ENCODE data around the gene FIBIN.
A peak's percentile ranks its signal among the peaks of the same experiment; 100 is the strongest.

FIBIN gene

GRCh38 chr11:26993965-26994457 lies at the start of gene FIBIN:
FIBIN (plus strand) TSS chr11:26994112; CDS start chr11:26994527, 415 bp downstream.
- peak; percentile 31 for DNase-seq (ENCODE audit: low read depth)
- no peak for TF ChIP-seq CTCF (IDR thresholded peaks at IDR 0.05; ENCODE audit: insufficient read depth, low read depth, low read length, missing control alignments)
- H3K4me3 ChIP-seq (ENCODE audit: low read length): peak within 1 kb of the TSS; percentile 62

GRCh38 chr11:26944866-26945664 lies 48.8 kb upstream of the FIBIN start:
- H3K4me3 ChIP-seq (ENCODE audit: low read length): no peak overlapping the region
- no peak for DNase-seq (ENCODE audit: low read depth)
- no peak for TF ChIP-seq CTCF (IDR thresholded peaks at IDR 0.05; ENCODE audit: insufficient read depth, low read depth, low read length, missing control alignments)

GRCh38 chr11:26946257-26946716 lies 47.6 kb upstream of the FIBIN start:
- no peak overlapping the region for H3K4me3 ChIP-seq (ENCODE audit: low read length)
- peak; percentile 50 for DNase-seq (ENCODE audit: low read depth)
- no peak for TF ChIP-seq CTCF (IDR thresholded peaks at IDR 0.05; ENCODE audit: insufficient read depth, low read depth, low read length, missing control alignments)

- peak; percentile 63 for DNase-seq (ENCODE audit: low read depth)
- H3K4me3 ChIP-seq (ENCODE audit: low read length): no peak overlapping the region
- no peak for TF ChIP-seq CTCF (IDR thresholded peaks at IDR 0.05; ENCODE audit: insufficient read depth, low read depth, low read length, missing control alignments)
Observed at GRCh38 chr11:26947379-26947844, 46.5 kb upstream of the FIBIN start.

GRCh38 chr11:26947904-26948639 lies 45.8 kb upstream of the FIBIN start:
- peak; percentile 57 for DNase-seq (ENCODE audit: low read depth)
- no peak overlapping the region for H3K4me3 ChIP-seq (ENCODE audit: low read length)

GRCh38 chr11:26948881-26949280 lies 45.0 kb upstream of the FIBIN start:
- H3K4me3 ChIP-seq (ENCODE audit: low read length): no peak overlapping the region
- peak; percentile 25 for DNase-seq (ENCODE audit: low read depth)
- TF ChIP-seq CTCF (IDR thresholded peaks at IDR 0.05; ENCODE audit: insufficient read depth, low read depth, low read length, missing control alignments): no peak

More at GRCh38 chr11:26947904-26948639, 45.8 kb upstream of the FIBIN start:
- TF ChIP-seq CTCF (IDR thresholded peaks at IDR 0.05; ENCODE audit: insufficient read depth, low read depth, low read length, missing control alignments): no peak
